ENCODE data around the gene TMEM255B. TPM values are rescaled to one million over a fixed set of nuclear protein-coding genes. Genes with fewer than 3 reads are reported as not detected.
"Not testable (repeated sequence)": the region's sequence is repeated elsewhere in the genome, so short reads cannot be mapped to it uniquely, and the experiment has no call there.

TMEM255B gene
- total and polyA plus RNA-seq, 9 donors, result 0.60 to 18.6 (median 7.9) TPM

DNA sequence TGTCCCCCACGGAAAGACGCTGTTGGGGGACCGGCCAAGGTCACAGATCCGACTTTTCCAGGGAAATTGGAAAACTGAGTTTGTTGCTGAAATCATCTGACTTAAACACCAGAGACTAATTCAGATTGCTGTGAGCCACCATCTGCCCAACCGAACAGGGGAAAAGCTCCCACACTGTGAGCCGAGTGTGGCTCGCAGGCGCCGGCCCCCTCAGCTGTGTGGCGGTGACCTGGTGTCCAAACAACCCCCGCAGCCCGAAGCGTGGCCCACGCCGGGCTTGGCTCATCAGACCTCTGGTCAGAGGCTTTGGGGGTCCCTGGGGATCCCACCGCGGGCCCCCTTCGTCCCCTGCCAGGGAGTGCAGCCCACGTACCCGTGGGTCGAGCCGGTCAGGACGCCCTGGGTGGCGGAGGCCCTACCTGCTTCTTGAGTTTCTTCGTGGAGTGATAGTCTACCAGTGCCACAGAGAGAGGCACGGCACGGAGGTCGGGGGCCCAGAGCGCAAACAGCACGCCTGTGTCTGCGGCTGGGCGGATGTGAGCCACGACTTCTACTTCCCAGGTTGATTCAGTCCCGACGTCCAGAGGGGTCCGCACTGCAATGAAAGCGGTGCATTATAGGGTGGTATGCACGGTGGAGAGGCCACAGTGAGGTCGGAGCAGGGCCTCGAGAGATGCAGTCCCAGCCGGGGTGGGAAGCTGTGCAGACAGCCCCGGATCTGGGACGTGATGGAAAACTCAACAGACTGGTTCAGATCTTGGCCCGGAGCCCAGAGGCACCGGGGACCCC lies 64.1 kb downstream of the TMEM255B start:
- Histone ChIP-seq H3K4me3 (no peak overlapping the region), H3K27ac (no peak overlapping the region), H3K36me3 (no peaks in the 10 kb centered on the region), H3K9me3 (no peaks in the 10 kb centered on the region), H3K4me1 (ENCODE audit: insufficient read depth) (peaks cover 13% of the 10 kb centered on the region), H3K27me3 (no peaks in the 10 kb centered on the region)
- WGBS, 3 donors, result 88 to 92% (median 91%) methylated on average over 45 of the region's 45 CpGs
- intact Hi-C loops (cut with DNase I), result loop anchor here in 3 of 4 donors (5.0 kb wide), 1 partner anchor 39 kb away; the partner anchor contains the start of gene GAS6 (in 3 of the 3)
- TF ChIP-seq EP300 (IDR thresholded peaks at IDR 0.05) (no peak), POLR2A (IDR thresholded peaks at IDR 0.05) (no peak)
- TF ChIP-seq, protein P1, sequence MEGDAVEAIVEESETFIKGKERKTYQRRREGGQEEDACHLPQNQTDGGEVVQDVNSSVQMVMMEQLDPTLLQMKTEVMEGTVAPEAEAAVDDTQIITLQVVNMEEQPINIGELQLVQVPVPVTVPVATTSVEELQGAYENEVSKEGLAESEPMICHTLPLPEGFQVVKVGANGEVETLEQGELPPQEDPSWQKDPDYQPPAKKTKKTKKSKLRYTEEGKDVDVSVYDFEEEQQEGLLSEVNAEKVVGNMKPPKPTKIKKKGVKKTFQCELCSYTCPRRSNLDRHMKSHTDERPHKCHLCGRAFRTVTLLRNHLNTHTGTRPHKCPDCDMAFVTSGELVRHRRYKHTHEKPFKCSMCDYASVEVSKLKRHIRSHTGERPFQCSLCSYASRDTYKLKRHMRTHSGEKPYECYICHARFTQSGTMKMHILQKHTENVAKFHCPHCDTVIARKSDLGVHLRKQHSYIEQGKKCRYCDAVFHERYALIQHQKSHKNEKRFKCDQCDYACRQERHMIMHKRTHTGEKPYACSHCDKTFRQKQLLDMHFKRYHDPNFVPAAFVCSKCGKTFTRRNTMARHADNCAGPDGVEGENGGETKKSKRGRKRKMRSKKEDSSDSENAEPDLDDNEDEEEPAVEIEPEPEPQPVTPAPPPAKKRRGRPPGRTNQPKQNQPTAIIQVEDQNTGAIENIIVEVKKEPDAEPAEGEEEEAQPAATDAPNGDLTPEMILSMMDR (IDR thresholded peaks at IDR 0.05), result no peak
- DNase-seq, result no peak

- no peaks in the 10 kb centered on the region for H3K9me3 ChIP-seq
- 86 to 95% (median 92%) methylated on average over 19 of the region's 19 CpGs for WGBS, 3 donors
- H3K27ac ChIP-seq, result no peak overlapping the region
- H3K27me3 ChIP-seq, result no peaks in the 10 kb centered on the region
- H3K4me1 ChIP-seq (ENCODE audit: insufficient read depth), result peaks cover 13% of the 10 kb centered on the region
- TF ChIP-seq POLR2A (IDR thresholded peaks at IDR 0.05), result no peak
- TF ChIP-seq, protein P1 (IDR thresholded peaks at IDR 0.05), result no peak
- TF ChIP-seq EP300 (IDR thresholded peaks at IDR 0.05), result no peak
- no peaks in the 10 kb centered on the region for H3K36me3 ChIP-seq
- intact Hi-C loops (cut with DNase I), result loop anchor here in 3 of 4 donors (5.0 kb wide), 1 partner anchor 39 kb away; the partner anchor contains the start of gene GAS6 (in 3 of the 3)
- DNase-seq, result no peak
- H3K4me3 ChIP-seq, result no peak overlapping the region
Measured at GRCh38 chr13:113823771-113824170, 64.7 kb downstream of the TMEM255B start.

DNA sequence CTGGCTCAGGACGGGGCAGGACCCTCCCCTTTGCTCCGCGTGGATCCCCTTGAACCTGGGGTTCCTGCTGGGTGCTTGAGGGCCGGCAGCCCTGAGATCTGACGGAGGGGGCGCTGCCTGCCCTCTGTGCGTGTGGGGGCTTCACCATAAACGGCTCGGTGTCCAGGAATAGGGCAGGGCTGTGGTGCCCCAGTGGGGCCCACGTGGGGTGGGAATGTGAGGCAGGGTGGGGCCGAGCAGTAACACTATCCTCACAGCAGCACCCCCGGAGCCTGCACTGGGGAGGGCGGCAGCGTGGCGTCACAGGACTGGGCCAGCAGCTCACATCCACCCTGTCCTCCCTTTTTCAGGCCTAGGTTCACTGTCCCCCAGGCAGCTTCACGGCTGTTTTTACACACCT lies 66.8 kb downstream of the TMEM255B start:
- WGBS, 3 donors, result 78 to 82% (median 78%) methylated on average over 15 to 16 of the region's 16 CpGs
- TF ChIP-seq EP300 (IDR thresholded peaks at IDR 0.05) (no peak), POLR2A (IDR thresholded peaks at IDR 0.05) (no peak)
- TF ChIP-seq, protein P1 (IDR thresholded peaks at IDR 0.05), result no peak
- H3K4me3 ChIP-seq, result no peak overlapping the region
- no peaks in the 10 kb centered on the region for H3K9me3 ChIP-seq
- no peak overlapping the region for H3K27ac ChIP-seq
- H3K36me3 ChIP-seq, result no peaks in the 10 kb centered on the region
- intact Hi-C loops (cut with DNase I), result no loop called here
- peaks cover 9% of the 10 kb centered on the region for H3K4me1 ChIP-seq (ENCODE audit: insufficient read depth)
- DNase-seq, result no peak
- H3K27me3 ChIP-seq, result no peaks in the 10 kb centered on the region

DNA sequence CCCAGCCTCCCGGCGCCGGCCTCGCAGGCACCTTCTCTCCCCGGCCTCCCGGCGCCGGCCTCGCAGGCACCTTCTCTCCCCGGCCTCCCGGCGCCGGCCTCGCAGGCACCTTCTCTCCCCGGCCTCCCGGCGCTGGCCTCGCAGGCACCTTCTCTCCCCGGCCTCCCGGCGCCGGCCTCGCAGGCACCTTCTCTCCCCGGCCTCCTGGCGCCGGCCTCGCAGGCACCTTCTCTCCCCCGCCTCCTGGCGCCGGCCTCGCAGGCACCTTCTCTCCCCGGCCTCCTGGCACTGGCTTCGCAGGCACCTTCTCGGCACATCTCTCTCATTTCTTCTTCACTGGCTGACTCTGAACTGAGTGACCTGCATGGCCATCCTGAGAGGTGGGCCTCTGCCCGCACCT lies 67.4 kb downstream of the TMEM255B start:
- H3K4me1 ChIP-seq (ENCODE audit: insufficient read depth); H3K36me3 ChIP-seq; H3K9me3 ChIP-seq; intact Hi-C loops (cut with DNase I); DNase-seq; H3K27me3 ChIP-seq; H3K27ac ChIP-seq; H3K4me3 ChIP-seq: not testable (repeated sequence)
- WGBS, 3 donors, result 80 to 90% (median 89%) methylated on average over 17 to 35 of the region's 35 CpGs

DNA sequence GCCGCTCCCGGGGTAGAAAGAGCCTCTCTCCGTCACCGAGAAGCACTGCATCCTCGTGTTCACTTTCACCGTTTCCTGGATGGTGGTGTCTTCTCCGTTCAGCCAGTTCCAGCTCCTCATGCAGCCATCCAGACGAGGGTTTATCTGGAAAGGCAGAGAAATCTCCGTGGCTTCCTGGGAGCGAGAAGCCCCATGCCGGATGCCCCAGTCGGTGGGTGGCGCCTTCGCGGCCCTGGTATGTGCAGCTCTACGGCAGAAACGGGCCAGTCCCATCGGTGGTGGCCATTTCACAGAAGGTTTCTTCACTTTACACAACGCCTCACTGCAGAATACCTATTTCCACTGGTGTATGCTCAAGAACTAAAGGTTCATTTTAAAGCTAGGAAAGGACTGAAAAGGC lies 68.0 kb downstream of the TMEM255B start:
- 92 to 93% (median 93%) methylated on average over 19 of the region's 19 CpGs for WGBS, 3 donors
- intact Hi-C loops (cut with DNase I), result no loop called here
- Histone ChIP-seq H3K36me3 (no peaks in the 10 kb centered on the region), H3K27me3 (no peaks in the 10 kb centered on the region), H3K9me3 (no peaks in the 10 kb centered on the region), H3K4me1 (ENCODE audit: insufficient read depth) (peaks cover 2% of the 10 kb centered on the region), H3K27ac (no peak overlapping the region), H3K4me3 (no peak overlapping the region)
- TF ChIP-seq, protein P1 (IDR thresholded peaks at IDR 0.05), result no peak
- TF ChIP-seq EP300 (IDR thresholded peaks at IDR 0.05) (no peak), POLR2A (IDR thresholded peaks at IDR 0.05) (no peak)
- DNase-seq, result peak in 1 of 5 donors; percentile 15
